Lower leg skin (tissue), 3 donors: ENCODE results near the gene GRIP2.

Experiments
- POLR2A ChIP-seq, 2 donors: fragments of 450-650 bp; IDR thresholded peaks; one replicate each; pipeline ENCODE4 v1.6.1; 2016 to 2017; ENCODE audit warnings: antibody characterized with exemption in 2 of 2, mild to moderate bottlenecking in 1 of 2, moderate library complexity in 1 of 2
- TF ChIP-seq, protein P1 (sequence below), 3 donors: fragments of 450-650 bp; IDR thresholded peaks; one replicate each; pipeline ENCODE4 v1.5.1; 2016; ENCODE audit warnings: antibody characterized with exemption in 3 of 3, mild to moderate bottlenecking in 3 of 3, moderate library complexity in 2 of 3

DNA sequence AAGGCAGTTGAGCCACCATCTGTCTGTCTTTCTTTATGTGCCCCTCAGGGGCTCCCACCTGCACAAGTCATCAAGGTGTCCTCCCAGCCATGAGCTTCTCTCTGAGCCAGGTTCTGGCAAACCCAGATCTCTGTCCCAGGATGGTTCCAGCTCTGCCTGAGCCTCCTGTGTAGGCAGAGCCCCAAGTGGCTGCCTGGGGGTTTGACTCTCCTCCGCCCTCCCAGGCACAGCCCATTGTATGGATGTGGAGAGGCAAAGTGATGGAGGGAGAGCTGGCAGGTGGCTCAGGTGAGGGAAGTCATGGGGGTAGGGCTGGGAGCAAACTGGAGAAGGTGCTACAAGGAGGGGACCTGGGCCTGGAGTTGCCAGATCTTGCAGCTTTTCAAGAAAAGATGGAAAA is 56.9 kb downstream of the GRIP2 start:
- TF ChIP-seq, protein P1, sequence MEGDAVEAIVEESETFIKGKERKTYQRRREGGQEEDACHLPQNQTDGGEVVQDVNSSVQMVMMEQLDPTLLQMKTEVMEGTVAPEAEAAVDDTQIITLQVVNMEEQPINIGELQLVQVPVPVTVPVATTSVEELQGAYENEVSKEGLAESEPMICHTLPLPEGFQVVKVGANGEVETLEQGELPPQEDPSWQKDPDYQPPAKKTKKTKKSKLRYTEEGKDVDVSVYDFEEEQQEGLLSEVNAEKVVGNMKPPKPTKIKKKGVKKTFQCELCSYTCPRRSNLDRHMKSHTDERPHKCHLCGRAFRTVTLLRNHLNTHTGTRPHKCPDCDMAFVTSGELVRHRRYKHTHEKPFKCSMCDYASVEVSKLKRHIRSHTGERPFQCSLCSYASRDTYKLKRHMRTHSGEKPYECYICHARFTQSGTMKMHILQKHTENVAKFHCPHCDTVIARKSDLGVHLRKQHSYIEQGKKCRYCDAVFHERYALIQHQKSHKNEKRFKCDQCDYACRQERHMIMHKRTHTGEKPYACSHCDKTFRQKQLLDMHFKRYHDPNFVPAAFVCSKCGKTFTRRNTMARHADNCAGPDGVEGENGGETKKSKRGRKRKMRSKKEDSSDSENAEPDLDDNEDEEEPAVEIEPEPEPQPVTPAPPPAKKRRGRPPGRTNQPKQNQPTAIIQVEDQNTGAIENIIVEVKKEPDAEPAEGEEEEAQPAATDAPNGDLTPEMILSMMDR (IDR thresholded peaks at IDR 0.05), result no peak
- TF ChIP-seq POLR2A (IDR thresholded peaks at IDR 0.05), result no peak
